NCI-H69 (cell line): Measurements from ENCODE around the gene SMC6.

Experiments used
- DNase-seq: peaks from one replicate; lab custom pipeline; 2025; lab: John Stamatoyannopoulos, UW

SMC6 gene

DNA sequence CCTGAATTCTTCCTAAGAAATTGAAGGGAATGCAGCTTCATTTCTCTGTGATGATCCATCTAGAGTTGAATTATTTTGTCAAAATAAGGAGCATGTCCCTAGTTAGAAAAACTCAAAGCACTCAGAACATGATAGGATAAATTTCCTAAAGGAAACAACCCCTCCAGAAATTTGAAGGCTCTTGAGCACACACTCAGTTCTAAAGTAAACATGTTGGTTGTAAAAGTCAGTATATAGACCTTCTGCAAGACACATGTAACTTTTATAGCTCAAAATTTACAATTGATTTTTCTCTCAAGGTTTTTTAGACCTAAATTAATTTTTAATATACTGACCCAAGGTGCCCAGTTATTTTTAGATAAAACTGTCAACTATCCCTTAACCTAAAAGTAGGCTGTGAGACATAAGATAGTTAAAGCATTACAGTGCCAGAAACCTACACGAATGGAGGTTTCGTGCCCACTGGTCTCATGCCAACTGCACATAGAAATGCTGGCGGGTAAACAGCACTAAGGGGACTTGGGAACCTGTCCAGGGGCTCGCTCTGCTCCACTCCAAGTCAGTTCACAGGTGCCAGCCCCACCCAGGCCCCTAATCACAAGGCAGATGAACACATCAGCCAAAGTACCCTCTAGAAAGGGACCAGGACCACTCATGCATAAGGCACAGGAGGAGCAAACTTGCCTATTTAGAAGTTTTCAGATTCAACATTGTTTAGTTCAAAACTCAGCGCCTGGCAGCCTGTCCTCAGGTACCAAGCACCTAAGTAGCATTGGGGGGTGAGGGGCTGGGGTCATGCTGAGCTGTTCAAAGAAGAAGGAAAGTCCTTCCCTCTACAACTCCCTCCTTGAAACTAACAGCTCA is 106.5 kb downstream of the SMC6 start:
- no peak for DNase-seq

DNA sequence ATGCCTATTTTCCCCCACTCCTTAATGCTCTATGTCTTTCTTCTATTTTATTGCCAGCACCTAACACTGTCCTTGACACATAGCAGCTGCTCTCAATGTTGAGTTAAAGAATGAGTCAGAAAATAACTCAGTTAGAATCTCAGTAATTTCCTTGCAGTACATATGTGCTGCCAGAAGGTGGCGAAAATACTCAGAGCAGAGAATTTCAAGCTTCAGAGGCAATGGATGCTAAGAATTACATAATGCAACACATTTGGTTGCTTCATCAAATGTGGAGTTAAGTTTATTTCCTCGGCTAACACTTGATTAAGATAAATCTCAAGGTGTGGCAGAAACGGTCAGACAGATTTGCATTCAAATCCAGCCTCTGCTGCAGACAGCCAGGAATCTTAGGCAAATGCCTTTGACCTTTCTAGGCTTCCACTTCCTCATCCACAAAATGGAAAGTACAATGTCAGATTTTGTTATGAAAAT is 107.5 kb downstream of the SMC6 start:
- peak; percentile 38 for DNase-seq

DNA sequence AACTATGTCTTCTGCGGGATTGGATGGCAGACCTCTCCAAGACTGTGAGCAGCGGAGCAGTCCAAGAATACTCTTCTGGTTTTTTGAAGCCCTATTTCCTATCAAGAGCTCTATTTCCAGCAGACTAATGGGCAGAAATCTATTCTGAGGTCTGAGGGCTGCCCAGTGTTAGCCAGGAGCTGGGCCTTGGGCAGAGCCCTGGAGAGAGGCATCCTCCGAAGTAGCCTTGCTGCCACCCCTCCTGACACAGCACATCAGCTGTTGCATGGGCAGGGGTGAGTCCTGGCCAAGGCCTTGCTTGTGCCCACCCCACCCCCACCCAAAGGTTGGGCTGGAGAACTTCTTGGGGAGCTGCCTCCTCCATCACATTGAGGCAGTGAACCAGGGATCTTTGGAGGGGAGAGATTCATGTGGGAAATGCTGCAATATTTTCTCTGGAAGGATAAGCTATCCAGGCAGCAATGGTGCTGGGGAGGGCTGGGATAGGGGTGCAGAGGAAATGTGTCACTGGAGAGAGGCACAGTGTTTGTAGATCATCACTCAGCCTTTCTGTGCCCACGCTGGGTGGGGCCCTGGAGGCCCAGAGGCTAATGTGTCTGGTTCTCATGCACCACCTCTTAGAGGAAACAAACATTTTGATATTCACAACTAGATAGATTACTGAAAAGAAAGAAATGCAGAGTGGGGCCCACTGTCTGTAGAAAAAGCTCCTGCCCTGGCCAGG is 108.5 kb downstream of the SMC6 start:
- DNase-seq = no peak

DNA sequence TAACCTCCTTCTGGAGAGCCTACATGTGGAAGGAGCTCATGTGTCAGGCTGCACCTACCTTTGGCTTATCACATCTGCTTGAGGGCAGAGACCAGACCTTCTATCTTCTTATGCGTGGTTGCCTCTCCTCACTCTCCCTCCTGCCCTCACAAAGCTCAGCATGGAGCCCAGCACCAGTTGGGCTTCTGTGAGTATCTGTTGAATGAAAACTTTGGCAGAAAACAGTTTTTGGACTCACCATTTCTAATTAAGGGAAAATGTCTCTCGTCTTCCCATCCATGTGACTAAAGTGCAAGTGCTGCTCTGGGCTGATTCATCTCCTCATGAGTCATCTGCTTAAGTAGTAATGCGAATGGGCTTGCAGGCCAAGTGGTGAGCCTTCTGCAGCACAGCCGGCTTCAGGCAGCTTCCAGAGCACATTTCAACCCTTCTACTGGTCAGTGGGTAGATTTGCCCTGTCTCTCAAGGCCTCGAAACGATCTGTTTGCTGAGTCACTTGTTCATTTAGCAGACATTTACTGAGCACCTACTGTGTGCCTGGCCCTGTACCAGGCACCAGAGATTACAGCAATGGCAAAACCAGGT is 110.5 kb downstream of the SMC6 start:
- no peak for DNase-seq

DNA sequence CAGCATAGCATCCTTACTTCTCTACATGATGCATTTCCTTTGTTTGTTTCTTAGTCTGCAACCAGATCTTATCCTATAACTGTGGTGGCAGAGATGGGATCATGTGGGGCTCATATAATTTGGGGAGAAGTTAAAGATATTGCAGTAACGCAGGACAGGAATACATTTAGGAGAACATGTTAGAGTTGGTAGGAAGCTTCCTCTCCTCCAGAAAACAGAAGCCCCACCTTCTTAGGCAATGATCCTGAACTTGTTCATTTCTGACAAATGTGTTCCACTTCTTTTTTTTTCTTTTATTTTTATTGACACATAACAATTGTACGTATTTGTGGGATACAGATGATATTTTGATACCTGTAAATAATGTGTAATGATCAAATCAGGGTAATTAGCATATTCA is 113.2 kb downstream of the SMC6 start:
- DNase-seq = no peak

DNA sequence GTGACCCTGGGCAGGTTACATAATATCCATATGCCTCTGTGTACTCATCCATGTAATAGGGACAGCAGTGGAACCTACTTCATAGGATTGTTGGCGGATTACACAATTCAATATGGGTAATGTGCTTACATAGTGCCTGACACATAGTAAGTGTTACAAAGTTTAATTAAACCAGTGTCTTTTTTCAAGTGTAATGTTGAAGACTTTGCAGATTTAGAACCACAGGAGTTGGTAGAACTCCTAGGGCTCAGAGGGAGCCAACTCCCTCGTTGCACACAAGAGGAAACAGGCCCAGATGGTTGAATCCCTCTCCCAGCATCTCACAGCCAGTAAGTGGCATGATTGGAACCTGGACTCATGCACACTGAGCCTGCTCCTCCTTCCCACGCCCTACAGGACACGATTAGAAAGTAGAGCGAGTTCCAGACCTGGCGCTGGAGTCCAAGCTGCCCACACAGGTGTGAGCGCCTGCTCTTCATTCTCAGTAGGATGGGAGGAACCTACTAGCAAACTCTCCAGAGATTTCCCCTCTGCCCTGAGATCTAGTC is 115.3 kb downstream of the SMC6 start:
- no peak for DNase-seq

DNA sequence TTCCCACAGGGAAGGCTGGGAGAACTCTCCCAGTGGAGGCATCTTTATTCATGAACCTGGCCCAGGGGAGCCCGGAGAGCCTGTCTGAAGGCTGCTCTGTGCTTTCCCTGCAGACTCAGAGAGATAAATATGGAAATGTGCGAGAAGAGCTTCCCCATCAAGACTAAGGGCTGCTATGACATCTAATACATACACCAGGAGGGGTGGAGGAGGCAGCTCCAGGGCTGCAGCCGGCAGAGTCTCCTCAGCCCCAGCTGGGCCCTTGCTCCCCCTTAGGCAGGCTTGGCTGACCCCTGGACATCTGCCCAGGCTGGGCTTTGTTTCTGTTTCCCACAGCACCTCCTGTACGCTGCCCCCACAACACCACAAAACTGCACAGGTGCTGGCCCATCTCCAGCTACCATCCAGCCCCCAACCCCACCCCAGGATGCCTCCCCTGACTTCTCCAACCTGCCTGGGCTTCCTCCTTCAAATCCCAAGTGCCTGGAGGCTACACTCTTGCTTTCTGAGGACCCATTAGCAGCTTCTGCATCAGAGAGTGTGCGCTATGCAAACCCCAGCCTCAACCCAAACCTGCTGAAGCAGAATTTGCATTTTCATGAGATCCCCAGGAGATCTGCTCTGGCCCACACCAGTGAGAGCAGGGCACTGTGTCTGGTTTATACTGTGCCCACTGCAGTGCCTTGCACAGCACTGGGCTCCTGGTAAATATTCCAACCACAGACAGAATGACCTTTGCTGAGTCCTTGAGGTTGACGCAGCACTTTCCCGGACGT is 116.3 kb downstream of the SMC6 start:
- no peak for DNase-seq

DNA sequence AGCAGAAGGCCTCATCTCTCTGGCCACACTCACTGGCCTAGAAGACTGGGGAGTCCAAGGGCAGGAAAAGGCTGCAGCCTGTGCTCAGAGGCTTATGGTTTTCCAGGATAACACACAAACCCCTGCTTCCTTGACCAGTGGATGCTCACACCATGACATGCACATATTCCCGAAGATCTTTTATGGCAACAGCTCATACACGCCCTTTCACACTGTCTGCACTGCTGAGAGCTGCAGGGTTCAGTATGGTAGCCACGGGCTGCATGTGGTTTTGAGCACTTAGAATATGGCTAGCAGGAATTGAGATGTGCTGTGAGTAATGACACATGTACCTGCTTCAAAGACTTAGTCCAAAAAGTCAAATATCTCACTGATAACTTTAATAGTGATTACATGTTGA is 117.4 kb downstream of the SMC6 start:
- DNase-seq = no peak

DNA sequence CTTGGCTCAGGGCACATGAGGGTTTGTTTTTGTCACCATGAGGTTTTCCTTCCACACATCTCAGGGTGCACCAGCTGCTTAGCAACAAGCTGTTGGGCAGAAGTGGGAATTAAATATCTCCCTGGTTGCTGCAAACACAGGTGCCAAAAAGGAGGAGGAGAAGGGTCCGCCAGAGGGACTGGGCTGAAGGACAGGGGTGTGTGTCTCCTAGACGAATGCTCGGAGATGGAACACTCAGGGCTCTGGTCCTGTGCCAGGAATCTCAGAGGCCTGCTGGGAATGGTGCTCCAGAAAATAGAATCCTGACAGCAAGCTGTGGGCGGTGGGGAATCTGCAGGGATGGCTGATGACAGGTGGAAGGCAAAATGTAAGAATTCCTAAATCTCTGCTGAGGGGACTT is 118.6 kb downstream of the SMC6 start:
- DNase-seq = no peak

DNA sequence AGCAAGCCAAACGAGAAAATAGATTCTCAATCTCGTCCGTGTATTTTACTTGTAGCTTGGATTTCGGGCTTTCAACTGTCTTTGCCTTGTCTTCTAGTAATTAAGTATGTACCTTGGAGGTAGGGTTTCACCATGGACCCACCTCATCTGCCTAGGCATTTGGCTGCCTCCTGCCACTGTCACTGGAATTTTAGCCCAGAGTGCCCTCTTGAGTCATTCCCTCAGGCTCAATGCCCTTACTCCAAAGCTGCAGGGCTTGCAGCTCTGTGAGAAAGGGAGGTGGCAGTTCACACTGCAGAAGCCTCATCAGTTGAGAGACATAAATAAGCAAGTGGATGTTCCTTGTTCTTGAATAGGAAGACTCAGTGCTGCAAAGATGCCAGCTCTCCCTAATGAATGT is 123.5 kb downstream of the SMC6 start:
- DNase-seq = no peak

DNA sequence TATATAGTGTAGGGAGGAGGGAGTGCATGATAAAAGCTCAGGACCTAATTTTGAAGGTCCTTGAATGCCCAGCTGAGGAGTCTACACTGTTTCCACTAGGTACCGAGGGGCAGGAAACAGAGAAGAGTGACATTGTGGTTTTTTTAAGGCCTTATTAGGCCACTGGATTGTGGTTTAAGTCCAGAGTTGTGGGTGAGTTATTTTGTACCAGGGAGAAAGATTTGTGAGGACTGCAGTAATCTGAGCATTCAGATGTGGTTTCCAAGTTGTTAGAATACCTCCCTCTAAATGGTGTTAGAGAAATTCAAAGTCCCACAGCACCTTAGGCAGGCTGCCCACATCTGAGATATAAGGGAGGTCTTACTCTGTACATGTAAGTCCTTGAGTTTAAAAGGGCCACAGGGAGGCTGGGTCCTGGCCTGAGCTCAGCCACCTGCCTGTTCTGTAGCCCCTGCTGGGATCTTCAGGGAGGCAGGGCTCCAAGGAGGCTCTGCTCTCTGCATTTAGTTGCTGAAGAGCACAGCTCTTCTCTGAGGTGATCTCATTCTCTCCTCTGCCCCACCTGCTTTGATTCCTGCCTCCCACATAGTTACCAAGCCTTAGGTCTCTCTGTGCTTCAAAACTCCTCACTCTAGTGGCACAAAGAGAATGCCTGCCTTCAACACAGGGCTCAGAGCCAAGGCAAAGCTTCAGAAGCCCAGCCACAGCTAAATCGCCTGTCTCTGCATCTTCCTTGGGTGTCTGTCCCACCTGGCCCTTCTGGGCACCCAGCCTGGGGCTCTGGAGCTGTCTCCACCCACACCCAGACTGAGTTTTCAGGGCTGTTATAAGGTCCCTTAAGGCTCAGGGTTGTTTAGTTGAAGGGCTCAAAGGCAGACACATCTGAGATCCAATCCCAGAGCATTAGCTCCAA is 125.0 kb downstream of the SMC6 start:
- DNase-seq = no peak

DNA sequence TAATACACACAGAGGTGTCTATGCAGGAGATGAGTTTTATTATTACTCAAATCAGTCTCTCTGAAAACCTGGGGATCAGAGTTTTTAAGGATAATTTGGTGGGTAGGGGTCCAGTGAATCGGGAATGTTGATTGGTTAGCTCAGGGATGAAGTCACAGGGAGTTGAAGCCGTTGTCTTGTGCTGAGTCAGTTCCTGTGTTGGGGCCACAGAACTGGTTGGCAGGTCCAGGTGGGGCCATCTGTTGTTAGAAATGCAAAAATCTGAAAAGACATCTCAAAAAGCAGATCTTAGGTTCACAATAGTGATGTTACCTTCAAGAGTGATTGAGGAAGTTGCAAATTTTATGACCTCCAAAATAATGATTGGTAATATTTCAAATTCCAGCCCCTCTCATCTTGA is 126.2 kb downstream of the SMC6 start:
- DNase-seq = no peak

DNA sequence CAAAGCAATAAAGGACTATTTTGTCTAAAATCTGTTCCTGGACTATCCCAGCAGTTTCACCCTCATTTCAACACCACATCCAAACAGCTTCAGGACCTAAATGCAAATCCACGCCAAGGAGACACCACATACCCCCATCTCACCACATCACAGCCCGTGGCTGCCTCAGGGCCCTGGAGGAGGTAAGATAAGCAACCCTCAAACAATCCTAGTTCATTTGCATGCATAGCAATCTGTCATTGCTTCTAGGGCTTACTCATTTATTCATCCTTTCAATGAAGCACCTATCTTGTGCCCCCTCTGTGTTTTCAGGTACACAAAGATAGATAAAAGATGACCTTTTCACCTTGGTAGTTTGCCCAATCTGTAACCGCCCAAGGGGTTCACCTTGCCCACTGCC is 126.6 kb downstream of the SMC6 start:
- no peak for DNase-seq

DNA sequence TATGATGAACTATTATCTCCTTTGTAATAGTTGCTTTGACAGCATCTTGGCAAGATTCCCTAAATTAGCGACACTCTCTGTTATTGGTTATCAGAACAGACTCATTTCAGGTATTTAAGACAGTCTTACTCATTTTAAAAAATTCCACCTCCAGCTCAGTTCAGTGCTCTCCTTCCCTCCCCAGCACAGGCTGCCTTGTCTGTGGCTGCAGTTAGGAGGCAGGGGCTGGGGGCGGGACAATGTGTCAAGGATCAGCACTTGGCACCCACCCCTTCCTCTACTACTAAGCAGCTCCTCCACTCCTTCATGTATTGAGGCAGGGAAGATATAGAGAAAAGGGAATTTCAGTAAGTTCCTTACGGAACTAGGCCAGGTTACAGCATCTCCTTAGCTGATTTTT is 128.2 kb downstream of the SMC6 start:
- DNase-seq = no peak

DNA sequence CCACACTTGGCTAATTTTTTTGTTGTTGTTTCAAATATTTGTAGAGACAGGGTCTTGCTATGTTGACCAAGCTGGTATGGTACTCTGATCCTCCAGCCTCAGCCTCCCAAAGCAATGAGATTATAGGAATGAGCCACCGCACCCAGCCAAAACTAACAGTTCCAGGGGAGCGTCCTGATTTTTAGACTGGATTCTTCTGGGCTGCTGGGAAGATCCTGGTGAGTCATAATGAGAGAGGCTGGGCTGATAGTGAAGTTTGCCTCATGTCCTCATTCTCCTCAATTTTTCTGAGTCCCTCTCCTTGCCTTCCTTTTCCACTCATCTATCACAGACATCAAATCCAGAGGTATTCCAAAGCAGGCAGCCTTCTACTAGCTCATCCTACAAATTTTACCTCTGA is 131.8 kb downstream of the SMC6 start:
- no peak for DNase-seq

DNA sequence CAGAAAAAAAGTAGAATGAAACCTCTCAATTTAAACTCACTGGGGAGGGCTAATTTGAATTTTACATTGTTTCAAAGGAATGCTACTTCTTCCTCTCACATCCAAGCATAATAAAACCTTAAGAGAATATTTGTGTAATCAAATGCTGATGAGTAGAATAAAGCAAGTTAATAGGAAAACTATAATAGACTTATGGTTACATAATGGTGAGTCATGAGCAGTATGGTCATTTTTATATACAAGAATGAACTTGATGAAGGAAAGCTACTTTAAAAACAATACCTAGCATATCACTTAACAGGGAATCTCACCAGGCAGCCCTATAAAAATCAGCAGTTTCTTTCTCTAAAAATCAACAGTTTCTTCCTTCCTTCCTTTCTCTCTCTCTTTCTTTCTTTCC is 132.8 kb downstream of the SMC6 start:
- DNase-seq = no peak

DNA sequence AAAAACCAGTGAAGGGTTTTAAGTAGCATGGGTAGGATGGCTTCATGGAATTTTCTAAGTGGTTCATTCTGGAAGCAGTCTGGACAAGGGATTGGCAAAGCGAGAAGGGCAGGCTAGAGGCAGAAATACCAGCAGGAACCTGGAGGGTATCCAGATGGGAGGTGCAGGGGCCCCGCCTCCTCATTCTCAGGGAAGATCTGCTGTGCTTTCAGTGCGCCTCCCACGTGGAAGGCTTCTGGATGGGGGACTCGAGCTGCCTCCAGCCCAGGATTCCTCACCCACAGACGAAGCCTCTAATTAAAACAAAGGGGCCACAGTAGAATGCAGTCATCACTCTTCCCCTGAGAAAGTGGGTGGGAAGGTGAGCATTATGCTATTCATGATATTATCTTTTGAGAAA is 133.3 kb downstream of the SMC6 start:
- peak; percentile 29 for DNase-seq

DNA sequence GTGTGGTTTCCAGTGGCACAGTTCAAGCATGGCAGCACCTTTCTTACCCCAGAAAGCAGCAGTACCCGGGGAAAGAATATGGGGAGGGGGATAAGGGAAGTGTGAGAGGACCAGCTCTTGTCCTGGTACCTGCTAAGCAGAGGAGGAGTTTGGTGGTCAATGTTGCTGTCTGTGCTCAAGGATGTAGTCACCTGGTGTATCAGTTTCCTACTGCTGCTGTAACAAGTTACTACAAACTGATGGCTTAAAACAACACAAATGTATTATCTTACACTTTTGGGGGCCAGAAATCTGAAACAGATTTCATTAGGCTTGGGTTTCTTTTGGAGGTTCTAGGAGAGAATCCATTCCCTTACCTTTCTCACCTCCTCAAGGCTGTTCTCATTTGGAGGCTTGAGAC is 135.7 kb downstream of the SMC6 start:
- DNase-seq = no peak

DNA sequence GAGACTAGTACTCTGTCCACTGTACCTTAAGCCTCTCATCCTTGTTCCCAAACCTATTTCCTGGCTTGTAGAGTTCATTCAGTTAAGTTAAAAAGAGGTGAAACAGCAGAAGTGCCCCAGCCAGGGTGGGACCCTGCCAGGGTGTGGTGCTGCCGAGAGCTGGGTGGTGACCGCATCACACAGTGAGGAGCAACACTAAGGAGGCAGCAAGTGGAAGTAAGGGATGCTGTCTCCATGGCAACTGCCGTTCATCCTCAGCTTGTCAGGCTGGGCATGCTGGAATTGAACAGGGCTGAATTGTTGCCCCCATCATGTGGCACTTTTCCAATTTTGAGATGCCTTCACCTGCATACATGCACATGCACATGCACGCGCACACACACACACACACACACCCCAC is 136.1 kb downstream of the SMC6 start:
- no peak for DNase-seq

DNA sequence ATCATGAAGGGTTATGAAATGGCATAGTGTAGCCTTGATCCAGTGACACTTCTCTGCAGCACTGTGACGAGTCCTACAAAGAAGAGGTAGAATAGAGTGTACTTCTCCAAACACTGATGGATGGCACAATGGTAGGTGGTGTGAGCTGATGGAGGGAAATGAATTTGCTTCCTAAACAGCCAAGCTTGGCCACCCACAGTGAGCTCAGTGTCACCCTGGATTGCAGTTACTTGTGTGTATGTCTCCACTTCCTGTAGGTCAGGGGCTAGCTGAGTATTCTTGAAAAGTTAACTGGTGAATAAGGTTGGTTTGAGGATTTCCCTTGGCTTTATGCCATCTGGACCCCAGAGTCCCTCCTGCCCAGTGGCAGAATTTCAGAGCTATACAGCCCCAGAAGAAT is 137.2 kb downstream of the SMC6 start:
- DNase-seq = no peak
